Measurements from ENCODE around the gene SCAP. TPM values are rescaled to one million over a fixed set of nuclear protein-coding genes. Genes with fewer than 3 reads are reported as not detected.

Gene SCAP
- total and polyA plus RNA-seq, 2 of the 13 experiments (the other 11 are each of a cell fraction or from before 2014, with no cell fraction given): 40.4 to 53.3 TPM

- no peaks in the 10 kb centered on the region for H3K9me3 ChIP-seq (ENCODE audit: low read length)
- FAIRE-seq: peak; percentile 96
- 80% methylated on average over 18 of the region's 29 CpGs for WGBS (ENCODE audit: low lambda C conversion rate)
- peak; percentile 57 for ATAC-seq
- H3K27me3 ChIP-seq (ENCODE audit: control insufficient read depth in 1 of 2, insufficient read depth in 2 of 2, low read length in 2 of 2): no peaks in the 10 kb centered on the region
- POLR2A ChIA-PET: interaction anchor here (0.8 to 1.9 kb wide), 3 partner anchors 23 to 54 kb away, joined by 3 to 17 read pairs (median 7); partner anchors contain the start of genes PTPN23 and SCAP
- DNase-seq (ENCODE audit: low spot score): peak; percentile 80
- peak overlapping the region; percentile 33; the same call in 1 of the 2 replicates for H3K4me2 ChIP-seq (ENCODE audit: low read depth, low read length)
- H3K27ac ChIP-seq (ENCODE audit: extremely low read length, insufficient read depth, low read length): peak overlapping the region; percentile 34
- no peak overlapping the region for H2AFZ ChIP-seq (ENCODE audit: low read length)
- peaks cover 5% of the 10 kb centered on the region for H3K79me2 ChIP-seq (ENCODE audit: insufficient read depth, low read length)
- H3K36me3 ChIP-seq (replicated peaks in 1 of 2; ENCODE audit: control insufficient read depth in 1 of 2, insufficient read depth in 2 of 2, low read length in 2 of 2): peaks cover 20 to 32% of the 10 kb centered on the region in 2 experiments
- peaks cover 48% of the 10 kb centered on the region for H3K4me1 ChIP-seq (ENCODE audit: insufficient read depth, low read length)
- H3K9ac ChIP-seq (ENCODE audit: insufficient read depth, low read depth, low read length): no peak overlapping the region
- H3K4me3 ChIP-seq (replicated peaks in 1 of 3; ENCODE audit: insufficient read depth in 1 of 3, low read depth in 2 of 3, low read length in 3 of 3): no peak overlapping the region
- BruUV-seq (replicated peaks): no TSS peak
- peaks cover 6% of the 10 kb centered on the region; the same call in 1 of the 2 replicates for H4K20me1 ChIP-seq (ENCODE audit: insufficient read depth, low read length)
- CTCF ChIA-PET (ENCODE audit: low intra/inter-chr PET ratio, low total read pairs): interaction anchor here (1.2 to 4.1 kb wide), 4 partner anchors 55 to 368 kb away, joined by 3 to 36 read pairs (median 10); partner anchors contain the start of genes ELP6 and SCAP
- in situ Hi-C loops (cut with HindIII; ENCODE audit: extremely low pct_ligation_motif_present, low pct_unique_long_range_greater_than_20kb) (loop anchor here (5.0 to 10.0 kb wide), 3 partner anchors 57 to 364 kb away; partner anchors contain the start of genes ELP6, SCAP and SMARCC1), intact Hi-C loops (cut with micrococcal nuclease; ENCODE audit: unreplicated experiment) (loop anchor here (1.0 to 2.0 kb wide), 3 partner anchors 55 to 368 kb away; partner anchors contain the start of genes ELP6 and SCAP)
- TF ChIP-seq ZNF431 (CRISPR knock-in tag; IDR thresholded peaks at IDR 0.05; ENCODE audit: borderline replicate concordance, low read depth) (no peak), ZNF451 (CRISPR knock-in tag; IDR thresholded peaks at IDR 0.05) (no peak), SPEN (CRISPR knock-in tag; IDR thresholded peaks at IDR 0.05; ENCODE audit: low read depth) (no peak), ZIK1 (CRISPR knock-in tag; IDR thresholded peaks at IDR 0.05; ENCODE audit: borderline replicate concordance, low read depth) (no peak), RFXAP (CRISPR knock-in tag; IDR thresholded peaks at IDR 0.05; ENCODE audit: borderline replicate concordance) (0 out of 2 replicates have a peak, but pooled peaks have one; percentile 17), ZNF281 (CRISPR knock-in tag; IDR thresholded peaks at IDR 0.05; ENCODE audit: borderline replicate concordance) (no peak), HNF1A (IDR thresholded peaks at IDR 0.05; ENCODE audit: low read depth) (no peak), HNF1A (CRISPR knock-in tag; IDR thresholded peaks at IDR 0.05; ENCODE audit: borderline replicate concordance) (no peak), ZNF674 (CRISPR knock-in tag; IDR thresholded peaks at IDR 0.05; ENCODE audit: low read depth) (no peak), ZMYM3 (CRISPR knock-in tag; IDR thresholded peaks at IDR 0.05) (no peak)
Measured at GRCh38 chr3:47420511-47421484, 54.9 kb downstream of the SCAP start.

Measured in HepG2 (cell line).